Central memory CD8-positive, alpha-beta T cell (primary cell): ENCODE results near the gene GUCA1C.

Experiments
- ATAC-seq: fragments of 150-1000 bp; cut with Tn5 transposase; replicated peaks from 2 replicates; pipeline ENCODE4 v1.10.0; 2022; ENCODE audit warnings: mild to moderate bottlenecking, moderate FRiP score, moderate number of reproducible peaks; ENCODE audit not compliant: poor library complexity, severe bottlenecking; ENCODE audit errors: extremely low read depth
- DNase-seq, 2 donors: peaks; one replicate each; pipeline ENCODE4 v3.0.0; 2021; ENCODE audit warnings: low spot score in 2 of 2
- H3K27ac Mint-ChIP-seq: one replicate; pipeline ENCODE4 v1.8.0; 2022; ENCODE audit warnings: low read depth, mild to moderate bottlenecking, moderate library complexity, mixed read lengths
- H3K27me3 Mint-ChIP-seq: one replicate; pipeline ENCODE4 v1.8.0; 2022; ENCODE audit warnings: mixed read lengths
- H3K36me3 Mint-ChIP-seq: one replicate; pipeline ENCODE4 v1.8.0; 2022; ENCODE audit warnings: mild to moderate bottlenecking, moderate library complexity, mixed read lengths; ENCODE audit not compliant: insufficient read depth
- H3K4me1 Mint-ChIP-seq: one replicate; pipeline ENCODE4 v1.8.0; 2022; ENCODE audit warnings: mixed read lengths
- H3K4me3 Mint-ChIP-seq: one replicate; pipeline ENCODE4 v1.8.0; 2022; ENCODE audit warnings: mild to moderate bottlenecking, moderate library complexity, mixed read lengths
- H3K9me3 Mint-ChIP-seq: one replicate; pipeline ENCODE4 v1.8.0; 2022; ENCODE audit warnings: mixed read lengths

Gene GUCA1C, protein sequence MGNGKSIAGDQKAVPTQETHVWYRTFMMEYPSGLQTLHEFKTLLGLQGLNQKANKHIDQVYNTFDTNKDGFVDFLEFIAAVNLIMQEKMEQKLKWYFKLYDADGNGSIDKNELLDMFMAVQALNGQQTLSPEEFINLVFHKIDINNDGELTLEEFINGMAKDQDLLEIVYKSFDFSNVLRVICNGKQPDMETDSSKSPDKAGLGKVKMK

DNA sequence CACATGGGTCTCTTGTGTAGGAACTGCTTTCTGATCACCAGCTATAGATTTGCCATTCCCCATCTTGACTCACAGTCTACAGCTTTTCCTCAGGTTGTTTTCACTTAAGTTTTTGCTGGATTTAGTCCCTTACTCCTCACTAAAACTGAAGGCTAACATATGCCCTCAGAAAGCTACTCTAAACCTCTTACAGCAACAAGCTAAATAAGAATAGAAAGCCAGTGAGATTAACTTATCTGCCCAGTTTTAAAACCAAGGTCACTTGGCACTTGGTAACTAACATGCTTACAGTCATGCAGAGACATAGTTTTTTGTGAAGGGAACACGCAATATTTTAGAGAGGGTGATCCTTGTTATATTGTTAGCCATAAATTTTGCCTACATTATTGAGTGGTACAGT lies at the start of gene GUCA1C:
GUCA1C (minus strand) TSS at position 180 of the 400 bp plus-strand sequence; CDS start at position 63, 117 bp downstream.
- Mint-ChIP-seq H3K27ac (no peak within 1 kb of the TSS), H3K27me3 (peaks cover 31% of the 10 kb centered on the region), H3K4me3 (no peak within 1 kb of the TSS), H3K36me3 (no peaks in the 10 kb centered on the region), H3K9me3 (no peaks in the 10 kb centered on the region), H3K4me1 (no peaks in the 10 kb centered on the region)
- no peak for ATAC-seq
- no peak for DNase-seq

DNA sequence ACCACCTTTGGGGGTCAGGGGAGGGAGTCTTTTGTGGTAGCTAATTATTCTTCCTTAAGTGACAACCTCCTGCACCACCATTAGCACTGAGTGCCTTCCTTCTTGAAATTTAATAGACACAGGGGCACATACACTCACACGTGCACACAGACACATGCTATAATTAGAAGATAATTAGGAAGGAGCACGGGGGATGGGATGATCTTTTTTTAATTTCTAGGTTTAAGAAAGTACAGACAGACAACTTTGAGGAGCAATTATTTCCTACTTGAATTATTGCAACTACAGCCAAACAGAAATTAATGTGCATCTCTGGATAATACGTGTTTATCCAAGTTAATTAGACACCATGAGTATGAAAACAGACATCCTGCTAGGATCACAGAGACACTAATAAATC lies 44.8 kb upstream of the GUCA1C start:
- H3K36me3 Mint-ChIP-seq: no peaks in the 10 kb centered on the region
- no peaks in the 10 kb centered on the region for H3K4me1 Mint-ChIP-seq
- no peak for DNase-seq
- H3K27me3 Mint-ChIP-seq: peaks cover 17% of the 10 kb centered on the region
- H3K27ac Mint-ChIP-seq: no peak overlapping the region
- no peak overlapping the region for H3K4me3 Mint-ChIP-seq
- H3K9me3 Mint-ChIP-seq: no peaks in the 10 kb centered on the region
- no peak for ATAC-seq

DNA sequence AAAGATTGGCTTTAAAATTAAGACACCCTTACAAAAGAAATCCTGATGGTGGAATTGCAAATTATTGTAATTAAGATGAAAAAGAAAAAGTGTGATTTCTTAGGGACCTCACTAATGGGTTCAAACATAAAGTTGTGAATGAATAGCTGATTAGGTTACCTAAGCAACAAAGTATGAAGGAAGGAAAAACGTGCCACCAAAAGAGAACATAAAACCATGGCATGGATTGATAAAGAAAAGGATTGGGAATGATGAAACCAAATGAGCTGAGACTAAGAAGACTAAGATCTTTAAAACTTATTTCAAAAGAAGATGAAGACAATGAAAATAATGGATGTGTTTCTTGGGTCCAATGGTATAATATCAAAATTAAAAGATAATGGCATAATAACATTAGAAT lies 32.2 kb upstream of the GUCA1C start:
- H3K4me1 Mint-ChIP-seq: no peaks in the 10 kb centered on the region
- no peak for DNase-seq
- H3K27me3 Mint-ChIP-seq: peaks cover 70% of the 10 kb centered on the region
- H3K36me3 Mint-ChIP-seq: no peaks in the 10 kb centered on the region
- no peak overlapping the region for H3K4me3 Mint-ChIP-seq
- no peak for ATAC-seq
- H3K27ac Mint-ChIP-seq: no peak overlapping the region
- H3K9me3 Mint-ChIP-seq: no peaks in the 10 kb centered on the region

DNA sequence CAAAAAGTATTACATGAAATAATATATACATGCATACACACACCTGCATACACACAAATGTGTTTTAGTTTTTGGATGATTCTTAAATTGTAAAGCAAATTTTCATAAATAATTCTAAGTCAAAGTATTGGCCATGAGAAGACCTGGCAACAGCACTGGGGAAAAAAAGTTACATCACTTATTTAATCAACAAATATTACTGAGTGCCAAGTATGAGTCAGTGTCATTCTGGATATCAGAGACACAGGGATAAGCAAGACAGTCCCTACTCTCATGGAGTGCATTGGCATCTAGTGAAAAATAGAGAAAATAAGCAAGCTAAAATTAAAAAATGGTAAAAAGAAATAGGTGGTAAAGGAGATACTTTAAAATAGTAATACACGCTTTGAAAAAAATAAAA lies 29.4 kb upstream of the GUCA1C start:
- ATAC-seq (no peak), DNase-seq (no peak)
- H3K9me3 Mint-ChIP-seq: no peaks in the 10 kb centered on the region
- no peak overlapping the region for H3K27ac Mint-ChIP-seq
- H3K36me3 Mint-ChIP-seq: no peaks in the 10 kb centered on the region
- H3K4me1 Mint-ChIP-seq: no peaks in the 10 kb centered on the region
- peaks cover 69% of the 10 kb centered on the region for H3K27me3 Mint-ChIP-seq
- no peak overlapping the region for H3K4me3 Mint-ChIP-seq

DNA sequence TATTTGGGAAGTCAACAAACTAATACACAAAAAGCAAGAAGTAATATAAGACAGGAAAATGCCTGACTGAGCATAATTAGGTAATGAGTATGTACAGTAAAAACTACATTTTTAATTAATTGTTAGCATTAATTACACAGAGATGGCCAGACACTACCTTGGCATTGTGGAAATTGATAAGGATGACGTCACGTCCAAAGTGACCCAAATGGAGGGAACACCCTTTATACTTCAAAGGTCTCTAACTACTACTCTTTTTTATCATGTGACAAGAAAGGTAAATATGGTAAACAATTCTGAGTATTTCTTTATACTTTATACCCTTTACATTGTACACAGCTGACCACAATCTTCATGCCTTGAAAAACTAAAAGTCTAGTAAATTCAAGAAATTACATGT lies 22.4 kb upstream of the GUCA1C start:
- H3K36me3 Mint-ChIP-seq: no peaks in the 10 kb centered on the region
- no peak for DNase-seq
- H3K27me3 Mint-ChIP-seq: peaks cover 12% of the 10 kb centered on the region
- no peaks in the 10 kb centered on the region for H3K4me1 Mint-ChIP-seq
- ATAC-seq: no peak
- no peak overlapping the region for H3K4me3 Mint-ChIP-seq
- H3K9me3 Mint-ChIP-seq: no peaks in the 10 kb centered on the region
- H3K27ac Mint-ChIP-seq: no peak overlapping the region

DNA sequence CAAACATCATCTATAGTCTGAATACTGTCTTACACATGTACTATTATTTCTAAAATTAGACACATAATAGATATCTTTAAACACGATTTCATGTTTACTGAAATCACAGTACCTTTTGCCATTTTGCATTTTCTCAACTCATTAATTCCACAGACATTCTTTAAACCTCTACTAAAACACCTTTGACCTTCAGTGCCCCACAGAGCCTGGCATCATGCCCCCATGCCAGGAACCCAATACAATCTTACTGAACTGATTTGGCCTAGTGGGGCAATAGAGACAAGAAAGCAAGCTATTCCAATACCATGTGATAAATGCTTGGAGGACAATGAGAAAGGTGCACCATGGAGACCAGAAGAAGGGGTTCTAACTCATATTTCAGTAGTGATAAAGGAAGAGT lies 19.3 kb upstream of the GUCA1C start:
- no peak overlapping the region for H3K4me3 Mint-ChIP-seq
- H3K9me3 Mint-ChIP-seq: no peaks in the 10 kb centered on the region
- DNase-seq (no peak), ATAC-seq (no peak)
- no peaks in the 10 kb centered on the region for H3K27me3 Mint-ChIP-seq
- no peak overlapping the region for H3K27ac Mint-ChIP-seq
- no peaks in the 10 kb centered on the region for H3K4me1 Mint-ChIP-seq
- H3K36me3 Mint-ChIP-seq: no peaks in the 10 kb centered on the region

DNA sequence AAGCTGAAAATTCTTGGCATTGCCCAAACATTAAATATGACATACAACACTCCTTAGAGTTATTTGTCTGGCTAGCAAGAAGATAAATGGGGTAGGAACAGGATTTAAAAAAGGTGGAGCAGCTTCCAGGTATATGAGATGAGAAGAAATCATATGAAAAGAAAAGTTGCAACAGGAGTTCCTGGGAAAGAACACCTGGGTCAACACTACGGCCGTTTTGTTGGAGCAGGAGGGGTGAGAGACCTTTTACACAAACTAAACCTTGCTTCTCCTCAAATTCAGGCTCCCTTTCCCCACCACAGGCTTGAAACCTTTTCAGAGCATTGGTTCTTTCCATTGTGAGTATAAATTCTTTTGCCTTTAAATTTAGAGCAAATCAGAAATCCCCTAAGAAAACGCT lies 18.8 kb upstream of the GUCA1C start:
- H3K36me3 Mint-ChIP-seq: no peaks in the 10 kb centered on the region
- DNase-seq: no peak
- no peaks in the 10 kb centered on the region for H3K27me3 Mint-ChIP-seq
- H3K9me3 Mint-ChIP-seq: no peaks in the 10 kb centered on the region
- no peak overlapping the region for H3K4me3 Mint-ChIP-seq
- H3K4me1 Mint-ChIP-seq: no peaks in the 10 kb centered on the region
- no peak for ATAC-seq
- no peak overlapping the region for H3K27ac Mint-ChIP-seq

DNA sequence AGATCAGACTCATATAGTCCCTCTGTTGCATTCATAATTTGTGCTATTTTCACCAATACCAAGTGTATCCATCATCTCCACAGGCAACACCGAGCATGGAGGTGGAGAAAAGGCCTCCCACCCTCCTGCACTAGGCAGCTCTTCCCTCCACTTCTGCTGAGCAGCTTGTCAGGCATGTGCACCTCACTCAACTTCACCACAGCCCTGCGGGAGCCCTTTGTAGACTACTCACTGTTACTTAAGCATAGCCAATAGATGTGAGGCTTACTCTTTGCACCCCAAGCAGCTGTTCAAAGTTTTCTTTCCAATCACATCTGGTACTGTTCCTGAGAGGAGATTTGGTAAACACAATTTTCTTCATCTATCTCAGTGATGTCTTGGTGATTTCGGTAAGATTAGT lies 16.9 kb upstream of the GUCA1C start:
- no peak for ATAC-seq
- Mint-ChIP-seq H3K4me3 (no peak overlapping the region), H3K4me1 (no peaks in the 10 kb centered on the region), H3K27me3 (no peaks in the 10 kb centered on the region), H3K9me3 (no peaks in the 10 kb centered on the region), H3K36me3 (no peaks in the 10 kb centered on the region), H3K27ac (no peak overlapping the region)
- no peak for DNase-seq

DNA sequence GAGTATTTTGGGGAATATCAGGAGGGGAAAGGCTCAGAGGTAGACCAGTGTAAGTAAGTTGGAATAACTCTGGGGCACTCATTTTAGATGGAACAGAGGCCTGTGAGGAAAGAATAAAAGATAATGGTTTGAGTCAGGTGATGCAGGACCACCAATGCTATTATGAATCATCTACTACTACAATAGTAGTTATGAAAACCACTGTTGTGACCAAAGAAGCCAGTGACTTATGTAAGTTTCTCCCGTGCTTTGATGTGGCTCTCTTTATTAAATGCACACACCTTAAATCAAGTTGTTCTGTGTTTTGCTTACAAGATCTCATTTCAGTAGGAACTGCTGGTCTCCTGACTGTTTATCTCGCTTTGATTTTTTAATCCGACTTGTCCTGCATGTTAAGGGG lies 13.1 kb upstream of the GUCA1C start:
- H3K4me3 Mint-ChIP-seq: no peak overlapping the region
- no peaks in the 10 kb centered on the region for H3K27me3 Mint-ChIP-seq
- DNase-seq (no peak), ATAC-seq (no peak)
- H3K4me1 Mint-ChIP-seq: no peaks in the 10 kb centered on the region
- no peak overlapping the region for H3K27ac Mint-ChIP-seq
- no peaks in the 10 kb centered on the region for H3K9me3 Mint-ChIP-seq
- H3K36me3 Mint-ChIP-seq: no peaks in the 10 kb centered on the region

DNA sequence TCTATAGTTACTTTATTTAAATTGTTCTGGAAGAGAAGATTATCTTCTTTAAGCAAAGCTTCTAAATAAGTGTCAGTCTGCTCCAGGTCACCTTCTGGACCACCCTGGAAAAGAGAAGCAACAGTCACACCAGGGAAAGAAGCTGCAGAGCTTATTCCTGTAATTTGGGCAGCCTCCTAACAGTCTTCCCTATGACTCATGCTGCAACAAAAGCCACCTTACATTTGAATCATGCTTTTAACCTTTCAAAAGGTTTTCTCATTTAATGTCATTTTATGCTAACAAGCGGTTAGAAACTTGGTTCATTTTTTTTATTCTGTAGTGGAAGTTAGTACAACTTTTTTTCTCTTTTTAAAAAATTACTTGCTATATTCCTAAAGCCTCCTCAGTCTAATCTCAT lies 5.3 kb upstream of the GUCA1C start:
- Mint-ChIP-seq H3K4me1 (no peaks in the 10 kb centered on the region), H3K36me3 (no peaks in the 10 kb centered on the region), H3K4me3 (no peak overlapping the region), H3K9me3 (no peaks in the 10 kb centered on the region), H3K27me3 (peaks cover 11% of the 10 kb centered on the region), H3K27ac (no peak overlapping the region)
- no peak for DNase-seq
- no peak for ATAC-seq

DNA sequence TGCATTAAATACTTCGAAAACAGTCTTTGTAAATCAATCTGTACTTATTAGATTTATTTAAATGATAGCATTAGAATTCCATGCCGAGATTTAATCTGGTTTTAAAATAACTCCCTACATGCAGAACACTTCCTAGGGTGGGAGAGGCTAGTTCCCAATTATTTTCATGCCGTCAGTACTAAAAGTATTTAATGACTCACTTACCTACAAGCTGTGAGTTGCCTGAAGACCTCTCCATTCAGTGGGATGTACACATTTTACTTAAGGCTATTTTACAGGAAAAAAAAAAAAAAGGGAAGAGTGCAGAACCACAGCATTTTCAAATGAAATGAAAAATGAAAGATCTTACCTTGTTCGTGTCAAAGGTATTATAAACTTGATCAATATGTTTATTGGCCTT lies 469 bp downstream of the GUCA1C start:
- H3K9me3 Mint-ChIP-seq: no peaks in the 10 kb centered on the region
- no peaks in the 10 kb centered on the region for H3K36me3 Mint-ChIP-seq
- H3K27ac Mint-ChIP-seq: no peak overlapping the region
- DNase-seq: no peak
- no peak overlapping the region for H3K4me3 Mint-ChIP-seq
- peaks cover 36% of the 10 kb centered on the region for H3K27me3 Mint-ChIP-seq
- no peaks in the 10 kb centered on the region for H3K4me1 Mint-ChIP-seq
- ATAC-seq: no peak

DNA sequence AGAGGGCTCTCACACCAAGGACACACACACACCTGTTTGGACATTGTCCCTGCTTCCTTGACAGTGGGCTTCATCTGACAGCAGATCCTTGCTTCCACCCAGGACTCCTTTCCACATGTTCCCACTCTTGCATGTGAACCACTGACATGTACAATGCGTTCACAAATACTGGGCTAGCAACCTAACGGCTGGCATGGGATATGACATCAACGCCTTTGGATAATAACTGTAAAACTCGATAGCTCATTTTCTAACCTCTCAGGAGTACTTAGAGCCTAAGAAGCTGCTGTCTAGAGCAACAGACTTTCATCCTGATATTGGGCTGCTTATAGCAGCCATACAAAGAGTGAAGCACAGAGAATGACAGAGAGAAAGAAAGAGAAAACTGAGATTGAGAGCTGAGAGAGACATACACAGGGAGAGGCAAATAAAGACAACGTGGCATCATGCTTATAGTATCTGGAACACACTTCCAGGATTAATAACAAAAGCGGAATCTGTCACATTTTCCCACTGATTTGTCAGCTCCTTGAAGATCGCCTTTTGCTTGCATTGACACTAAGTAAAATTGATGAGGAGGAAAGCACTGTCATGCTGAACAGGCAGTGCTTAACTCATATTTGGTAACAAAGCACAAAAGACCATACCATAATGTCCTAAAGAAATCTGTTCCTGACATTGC lies 1.7 kb downstream of the GUCA1C start:
- peaks cover 42% of the 10 kb centered on the region for H3K27me3 Mint-ChIP-seq
- no peaks in the 10 kb centered on the region for H3K4me1 Mint-ChIP-seq
- H3K9me3 Mint-ChIP-seq: no peaks in the 10 kb centered on the region
- no peak for ATAC-seq
- no peak for DNase-seq
- no peaks in the 10 kb centered on the region for H3K36me3 Mint-ChIP-seq
- H3K27ac Mint-ChIP-seq: no peak overlapping the region
- H3K4me3 Mint-ChIP-seq: no peak overlapping the region

DNA sequence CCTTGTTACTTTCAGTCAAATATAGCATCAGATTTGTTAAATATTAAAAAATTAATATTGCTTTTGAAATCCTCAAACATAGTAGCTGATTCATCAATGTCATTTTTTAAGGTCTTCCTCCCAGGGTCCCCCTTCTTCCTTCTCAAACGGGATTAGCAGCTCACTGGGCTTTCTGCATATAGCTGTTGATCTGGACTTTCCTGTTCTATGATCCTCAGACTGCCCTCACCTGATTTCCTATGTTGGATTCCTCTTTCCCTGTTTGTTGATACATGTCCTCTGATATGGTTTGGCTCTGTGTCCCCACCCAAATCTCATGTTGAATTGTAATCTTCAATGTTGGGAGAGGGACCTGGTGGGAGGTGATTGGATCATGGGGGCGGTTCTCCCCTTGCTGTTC lies 5.8 kb downstream of the GUCA1C start:
- DNase-seq (no peak), ATAC-seq (no peak)
- no peaks in the 10 kb centered on the region for H3K9me3 Mint-ChIP-seq
- peaks cover 61% of the 10 kb centered on the region for H3K27me3 Mint-ChIP-seq
- H3K4me1 Mint-ChIP-seq: no peaks in the 10 kb centered on the region
- H3K4me3 Mint-ChIP-seq: no peak overlapping the region
- no peak overlapping the region for H3K27ac Mint-ChIP-seq
- no peaks in the 10 kb centered on the region for H3K36me3 Mint-ChIP-seq
